ENCODE data around the gene ZSCAN22.
A peak's percentile ranks its signal among the peaks of the same experiment; 100 is the strongest.

ZSCAN22 gene

GRCh38 chr19:58380037-58380661 is 53.4 kb downstream of the ZSCAN22 start:
- DNase-seq = no peak

DNA sequence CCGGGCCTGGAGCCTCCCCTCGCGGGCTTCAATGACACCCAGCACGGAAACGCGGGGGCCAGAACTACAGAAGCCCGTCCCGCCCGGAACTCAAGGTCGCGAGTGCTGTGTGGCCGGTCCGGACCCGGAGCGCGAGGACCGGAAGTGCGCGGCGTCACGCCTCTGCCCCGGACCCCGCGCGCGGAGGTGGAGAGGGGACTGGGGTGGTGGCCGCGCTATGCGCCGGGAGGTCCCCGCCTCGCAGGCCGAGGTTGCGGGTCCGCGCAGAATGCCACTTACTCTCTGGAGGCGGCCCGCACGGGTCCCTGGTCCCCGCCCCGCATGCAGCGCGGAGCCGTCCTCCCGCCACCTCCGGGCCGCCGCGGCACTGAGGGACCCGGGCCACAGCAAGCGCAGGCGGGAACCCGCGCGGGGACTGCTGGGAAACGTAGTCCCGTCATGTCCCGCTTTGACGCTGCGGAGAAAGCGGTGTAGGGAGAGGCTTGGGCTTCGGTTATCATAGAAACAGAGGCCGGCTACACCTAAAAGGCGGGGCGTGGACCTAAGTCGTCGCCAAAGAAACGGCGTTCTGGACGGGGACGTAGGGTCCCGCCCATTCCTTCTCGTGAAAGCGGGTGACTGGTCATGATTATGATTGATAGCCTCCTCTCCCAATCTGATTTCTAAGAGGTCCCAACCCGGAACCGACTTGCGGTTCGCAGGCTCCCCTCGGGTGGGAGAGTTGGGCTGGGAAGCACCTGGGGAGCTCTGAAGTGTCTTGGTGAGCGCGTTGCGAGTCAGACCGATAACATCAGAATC is 54.1 kb downstream of the ZSCAN22 start, which contains the start of gene ZNF837:
Gene ZNF837 (minus strand): TSS at position 369 of the 798 bp plus-strand sequence. CDS start 11,698 bp downstream, outside the sequence.
- DNase-seq = peak; percentile 99

DNA sequence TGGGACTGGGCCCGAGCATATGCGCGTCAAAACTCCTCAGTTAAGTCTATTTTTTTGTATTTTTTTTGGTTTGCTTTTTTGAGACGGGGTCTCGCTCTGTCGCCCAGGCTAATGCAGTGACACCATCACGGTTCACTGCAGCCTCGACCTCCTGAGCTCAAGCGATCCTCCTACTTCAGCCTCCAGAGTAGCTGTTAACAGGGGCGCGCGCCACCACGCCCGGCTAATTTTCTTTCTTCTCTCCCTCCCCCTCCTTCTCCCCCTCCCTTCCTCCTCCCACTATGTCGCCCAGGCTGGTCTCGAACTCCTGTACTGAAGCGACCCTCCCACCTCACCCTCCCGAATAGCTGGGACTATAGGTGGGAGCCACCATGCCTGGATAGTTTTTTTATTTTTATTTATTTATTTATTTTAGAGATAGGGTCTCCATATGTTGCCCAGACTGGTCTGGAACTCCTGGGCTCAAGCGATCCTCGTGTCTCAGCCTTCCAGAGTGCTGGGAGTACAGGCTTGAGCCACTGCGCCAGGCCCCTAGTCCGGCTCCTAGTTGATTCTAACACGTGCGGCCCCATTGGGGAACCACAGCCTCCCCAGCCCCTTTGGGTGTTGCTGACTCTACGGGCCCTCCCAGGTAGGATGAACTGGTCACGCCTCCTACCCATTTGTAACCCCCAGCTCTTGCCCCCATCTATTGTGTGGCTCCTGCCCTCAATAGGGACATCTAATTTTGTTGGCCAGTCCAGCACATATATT is 54.8 kb downstream of the ZSCAN22 start:
- no peak for DNase-seq

- no peak for DNase-seq
These were observed 56.3 kb downstream of the ZSCAN22 start for GRCh38 chr19:58382997-58383603.

DNA sequence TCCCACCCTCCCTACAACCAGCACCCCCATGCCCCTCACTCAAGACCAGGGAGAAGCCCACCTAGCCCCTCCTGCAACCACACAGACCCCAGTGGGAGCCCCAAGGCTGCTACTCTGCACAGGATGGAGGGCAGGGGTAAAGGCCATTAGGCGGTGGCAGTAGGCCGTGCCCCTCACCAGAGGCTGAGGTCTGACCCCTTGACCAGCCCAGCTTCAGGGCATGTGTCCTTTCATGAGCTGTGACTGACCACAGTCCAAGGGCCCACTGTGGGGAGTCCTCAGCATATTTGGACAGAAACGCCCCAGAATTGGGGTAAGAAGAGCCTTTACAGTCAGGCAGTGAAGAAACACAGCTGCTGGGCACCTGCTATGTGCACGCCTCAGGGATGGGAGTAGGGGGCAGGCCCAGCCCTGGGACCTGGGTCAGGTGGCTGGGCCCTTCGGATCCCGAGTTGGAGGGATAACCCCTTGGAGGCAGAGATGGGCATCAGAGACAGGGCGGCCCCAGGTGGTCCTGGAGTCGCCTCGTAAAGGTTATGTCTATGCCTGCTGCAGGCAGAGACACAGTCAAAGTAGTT is 58.6 kb downstream of the ZSCAN22 start:
- DNase-seq = no peak

DNA sequence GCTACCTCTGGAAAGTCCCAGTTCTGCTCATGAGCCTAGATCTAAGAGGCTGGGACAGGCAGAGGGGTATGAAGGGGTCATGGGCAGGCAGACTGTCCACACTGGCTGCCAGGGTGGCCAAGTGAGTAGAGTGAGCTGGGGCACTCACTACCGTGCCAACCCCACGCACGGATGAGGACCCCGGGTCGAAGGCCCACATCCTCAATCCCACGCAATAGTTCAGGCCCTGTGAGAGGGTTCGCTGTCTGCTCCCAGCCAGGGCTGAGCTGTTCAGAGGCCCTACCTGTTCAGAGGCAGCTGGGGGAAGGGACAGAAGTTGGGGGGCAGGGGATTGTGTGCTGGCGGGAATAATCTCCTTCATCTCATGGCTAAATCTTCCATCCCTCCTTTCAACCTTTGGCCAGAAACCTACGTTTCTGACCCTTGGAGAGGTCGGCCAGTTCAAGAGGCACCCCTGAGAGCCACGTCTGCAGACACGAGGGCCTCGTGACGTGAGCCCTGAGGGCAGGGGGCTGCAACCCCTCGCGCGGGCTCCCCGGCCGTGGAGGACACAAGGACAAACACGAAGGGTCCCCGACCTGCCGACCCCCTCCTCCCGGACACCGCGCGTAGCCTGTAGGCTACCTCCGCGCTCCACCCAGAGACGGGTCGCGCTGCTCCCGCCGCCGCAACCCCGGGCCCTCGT is 59.2 kb downstream of the ZSCAN22 start:
- no peak for DNase-seq

- peak; percentile 98 for DNase-seq
These were observed 60.0 kb downstream of the ZSCAN22 start, which contains the start of gene RPS5 for GRCh38 chr19:58386576-58387337. RPS5 (plus strand) TSS chr19:58387269; CDS start chr19:58388138, 869 bp downstream.

GRCh38 chr19:58387338-58388174 is 60.8 kb downstream of the ZSCAN22 start:
- peak; percentile 27 for DNase-seq

DNA sequence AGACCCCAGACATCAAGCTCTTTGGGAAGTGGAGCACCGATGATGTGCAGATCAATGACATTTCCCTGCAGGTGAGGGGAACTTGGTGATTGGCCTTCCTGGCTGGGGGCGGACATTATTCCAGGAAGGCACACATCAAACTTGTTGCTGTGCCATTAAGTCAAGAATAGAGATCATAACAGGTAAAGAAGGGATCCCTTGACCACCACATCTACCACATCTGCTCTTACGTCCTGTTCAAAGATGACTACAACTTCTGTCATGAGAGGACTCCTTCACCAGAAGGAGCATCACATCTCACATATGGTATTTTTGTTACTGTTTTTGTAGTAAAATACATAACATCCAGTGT is 61.4 kb downstream of the ZSCAN22 start:
- DNase-seq = no peak

Data from DMS 273 treated with DMSO at 0.1 percent for 48 hours (cell line).